ENCODE measurements around the gene NOTCH4. TPM values are rescaled to one million over a fixed set of nuclear protein-coding genes. Genes with fewer than 3 reads are reported as not detected.

The NOTCH4 gene
- total and polyA plus RNA-seq, 4 experiments from 2014 or later: 0.35 to 1.2 (median 0.70) TPM; not detected in 1

DNA sequence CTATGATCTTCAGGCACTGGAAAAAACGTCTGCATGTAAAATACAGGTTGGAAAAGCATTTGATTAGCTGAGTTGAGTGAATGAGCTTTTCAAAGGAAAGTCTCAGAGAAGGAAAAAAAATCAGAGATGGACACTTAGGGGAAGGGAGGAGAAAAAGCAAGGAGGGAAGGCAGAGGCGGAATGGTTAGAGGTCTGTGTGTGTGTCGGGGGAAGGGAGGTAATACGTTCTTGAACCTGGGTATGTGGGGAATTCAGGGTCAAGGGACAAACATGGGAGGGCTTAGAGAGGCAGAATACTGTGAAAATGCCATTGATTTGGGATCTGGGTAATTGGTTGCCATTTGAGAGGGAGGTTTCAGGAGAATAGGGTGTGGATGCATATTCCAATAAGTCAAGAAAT, 77.2 kb downstream of the NOTCH4 start:
- Mint-ChIP-seq H3K4me3 (no peak overlapping the region), H3K27me3 (peaks cover 25 to 27% of the 10 kb centered on the region in 2 donors), H3K9me3 (peaks cover 0 to 6% (median 0%) of the 10 kb centered on the region in 8 donors), H3K36me3 (peaks cover 0 to 3% of the 10 kb centered on the region in 2 donors), H3K4me1 (peaks cover 11 to 37% (median 22%) of the 10 kb centered on the region in 4 donors), H3K27ac (no peak overlapping the region)
- Histone ChIP-seq H3K9me3 (ENCODE audit: control insufficient read depth in 1 of 2, low read length in 2 of 2) (no peaks in the 10 kb centered on the region), H3K4me3 (ENCODE audit: low read length in 2 of 2) (no peak overlapping the region), H3K27me3 (ENCODE audit: insufficient read depth, low read length) (peaks cover 6% of the 10 kb centered on the region), H3K4me1 (ENCODE audit: insufficient read depth, low read length) (peaks cover 3% of the 10 kb centered on the region), H3K27ac (ENCODE audit: low read depth, low read length) (no peak overlapping the region), H3K36me3 (ENCODE audit: insufficient read depth, low read length) (no peaks in the 10 kb centered on the region)
- no peak for DNase-seq
- intact Hi-C loops (cut with micrococcal nuclease): no loop called here
- ChIA-PET POLR2A (ENCODE audit: partially characterized antibody) (no interaction called here), CTCF (ENCODE audit: partially characterized antibody) (interaction anchor here (1.2 kb wide), 1 partner anchor 28 kb away, joined by 3 read pairs; no protein-coding TSS in a partner anchor)

DNA sequence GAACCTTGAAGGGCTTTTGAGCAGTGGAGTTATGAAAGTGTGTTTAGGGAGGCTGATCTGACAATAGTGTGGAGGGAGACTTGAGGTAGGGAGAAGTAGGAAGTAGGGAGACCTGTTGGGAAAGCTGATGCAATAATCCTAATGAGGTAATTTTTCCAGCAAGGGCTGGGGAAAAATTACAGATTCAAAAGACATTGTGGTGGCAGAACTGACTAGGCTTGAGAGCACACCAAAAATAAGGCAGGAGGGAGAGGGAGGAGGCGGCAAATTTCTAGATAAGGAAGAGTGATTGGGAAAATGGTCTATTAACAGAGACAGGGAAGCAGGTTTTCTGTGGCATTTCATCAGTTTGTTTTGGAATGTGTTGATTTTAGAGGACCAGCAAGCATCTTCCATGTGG, 77.6 kb downstream of the NOTCH4 start:
- H3K27me3 Mint-ChIP-seq: peaks cover 24 to 27% of the 10 kb centered on the region in 2 donors
- H3K27ac Mint-ChIP-seq: no peak overlapping the region
- peaks cover 11 to 33% (median 21%) of the 10 kb centered on the region in 4 donors for H3K4me1 Mint-ChIP-seq
- Histone ChIP-seq H3K4me1 (ENCODE audit: insufficient read depth, low read length) (peaks cover 3% of the 10 kb centered on the region), H3K36me3 (ENCODE audit: insufficient read depth, low read length) (no peaks in the 10 kb centered on the region), H3K9me3 (ENCODE audit: control insufficient read depth in 1 of 2, low read length in 2 of 2) (no peaks in the 10 kb centered on the region), H3K4me3 (ENCODE audit: low read length in 2 of 2) (no peak overlapping the region), H3K27me3 (ENCODE audit: insufficient read depth, low read length) (peaks cover 6% of the 10 kb centered on the region), H3K27ac (ENCODE audit: low read depth, low read length) (no peak overlapping the region)
- ChIA-PET CTCF (ENCODE audit: partially characterized antibody) (interaction anchor here (1.2 kb wide), 1 partner anchor 28 kb away, joined by 3 read pairs; no protein-coding TSS in a partner anchor), POLR2A (ENCODE audit: partially characterized antibody) (no interaction called here)
- peaks cover 0 to 6% (median 0%) of the 10 kb centered on the region in 8 donors for H3K9me3 Mint-ChIP-seq
- intact Hi-C loops (cut with micrococcal nuclease): no loop called here
- no peak for DNase-seq
- H3K36me3 Mint-ChIP-seq: peaks cover 0 to 3% of the 10 kb centered on the region in 2 donors
- H3K4me3 Mint-ChIP-seq: no peak overlapping the region

Small RNA genes lying within 50 kb of the gene (microRNA-seq; reads per million reads assigned to microRNA genes)
- gene MIR6721 (ENCODE audit: borderline microRNAs expressed, borderline number of aligned reads, borderline replicate concordance) (not detected), gene MIR6833 (ENCODE audit: borderline microRNAs expressed, borderline number of aligned reads, borderline replicate concordance) (not detected)

Other genes starting within 250 kb of the NOTCH4 start
- 1 to 10 TPM; 6.7 to 9.8 TPM for gene C4A, start 242.0 kb downstream of the NOTCH4 start, total RNA-seq
- gene C4A, start 242.0 kb downstream of the NOTCH4 start, polyA plus RNA-seq: under 1 TPM in 1 of 2 donors, not detected in 1; 0.17 TPM
- 1 to 10 TPM; 5.0 to 5.8 TPM for gene C4B, start 209.3 kb downstream of the NOTCH4 start, total RNA-seq
- under 1 TPM in 1 of 2 donors, not detected in 1; 0.36 TPM for gene C4B, start 209.3 kb downstream of the NOTCH4 start, polyA plus RNA-seq
- gene CYP21A2, start 185.7 kb downstream of the NOTCH4 start, total RNA-seq: under 1 TPM; 0.39 to 0.61 TPM
- not detected for gene CYP21A2, start 185.7 kb downstream of the NOTCH4 start, polyA plus RNA-seq
- 10 to 100 TPM; 16.5 to 22.4 TPM for gene TNXB, start 114.7 kb downstream of the NOTCH4 start, total RNA-seq
- under 1 TPM in 1 of 2 donors, not detected in 1; 0.31 TPM for gene TNXB, start 114.7 kb downstream of the NOTCH4 start, polyA plus RNA-seq
- gene ATF6B, start 95.8 kb downstream of the NOTCH4 start, total RNA-seq: 100 to 1,000 TPM; 151 to 154 TPM
- 10 to 100 TPM; 11.4 to 27.7 TPM for gene ATF6B, start 95.8 kb downstream of the NOTCH4 start, polyA plus RNA-seq
- 1 to 10 TPM; 2.2 to 2.8 TPM for gene FKBPL, start 93.8 kb downstream of the NOTCH4 start, total RNA-seq
- 1 to 10 TPM; 2.0 to 3.0 TPM for gene FKBPL, start 93.8 kb downstream of the NOTCH4 start, polyA plus RNA-seq
- 1 to 10 TPM; 1.5 to 1.9 TPM for gene PRRT1, start 72.1 kb downstream of the NOTCH4 start, total RNA-seq
- under 1 TPM in 1 of 2 donors, not detected in 1; 0.60 TPM for gene PRRT1, start 72.1 kb downstream of the NOTCH4 start, polyA plus RNA-seq
- 10 to 100 TPM; 12.7 to 15.4 TPM for gene PPT2, start 69.9 kb downstream of the NOTCH4 start, total RNA-seq
- gene PPT2, start 69.9 kb downstream of the NOTCH4 start, polyA plus RNA-seq: 1 to 10 TPM; 3.8 TPM
- 10 to 100 TPM; 16.6 TPM for gene EGFL8, start 59.5 kb downstream of the NOTCH4 start, total RNA-seq
- gene EGFL8, start 59.5 kb downstream of the NOTCH4 start, polyA plus RNA-seq: under 1 TPM in 1 of 2 donors, not detected in 1; 0.23 TPM
- gene AGPAT1, start 48.0 kb downstream of the NOTCH4 start, total RNA-seq: 10 to 100 TPM; 32.2 to 32.8 TPM
- 10 to 100 TPM; 15.3 to 16.4 TPM for gene AGPAT1, start 48.0 kb downstream of the NOTCH4 start, polyA plus RNA-seq
- 10 to 100 TPM; 44.2 to 47.7 TPM for gene RNF5, start 45.7 kb downstream of the NOTCH4 start, total RNA-seq
- gene RNF5, start 45.7 kb downstream of the NOTCH4 start, polyA plus RNA-seq: 100 to 1,000 TPM; 102 to 129 TPM
- gene AGER, start 39.8 kb downstream of the NOTCH4 start, total RNA-seq: 10 to 100 TPM; 74.8 to 77.3 TPM
- gene AGER, start 39.8 kb downstream of the NOTCH4 start, polyA plus RNA-seq: under 1 TPM in 1 of 2 donors, not detected in 1; 0.62 TPM
- gene PBX2, start 33.9 kb downstream of the NOTCH4 start, total RNA-seq: 100 to 1,000 TPM; 188 to 192 TPM
- gene PBX2, start 33.9 kb downstream of the NOTCH4 start, polyA plus RNA-seq: 1 to 10 TPM in 1 of 2 donors, under 1 TPM in 1; 0.57 to 1.8 TPM
- gene GPSM3, start 31.4 kb downstream of the NOTCH4 start, total RNA-seq: 100 to 1,000 TPM; 309 to 313 TPM
- gene GPSM3, start 31.4 kb downstream of the NOTCH4 start, polyA plus RNA-seq: 100 to 1,000 TPM; 110 to 165 TPM
- not detected for gene TSBP1, start 147.8 kb upstream of the NOTCH4 start, total RNA-seq
- not detected for gene TSBP1, start 147.8 kb upstream of the NOTCH4 start, polyA plus RNA-seq
- gene BTNL2, start 183.1 kb upstream of the NOTCH4 start, total RNA-seq: not detected
- gene BTNL2, start 183.1 kb upstream of the NOTCH4 start, polyA plus RNA-seq: not detected
- 10 to 100 TPM; 24.3 to 25.1 TPM for gene HLA-DRA, start 215.8 kb upstream of the NOTCH4 start, total RNA-seq
- 100 to 1,000 TPM in 1 of 2 donors, 1 to 10 TPM in 1; 6.9 to 112 TPM for gene HLA-DRA, start 215.8 kb upstream of the NOTCH4 start, polyA plus RNA-seq

Measured in CD4-positive, alpha-beta memory T cell (primary cell).